Uterus (tissue), 4 donors: Measurements from ENCODE around the gene CEP350. TPM values are rescaled to one million over a fixed set of nuclear protein-coding genes. Genes with fewer than 3 reads are reported as not detected.

Experiments
- DNase-seq, 2 donors: peaks; one replicate each; pipeline ENCODE4 v3.0.0-alpha.2; 2019 to 2020
- H3K27ac ChIP-seq, 2 donors: fragments of 200-600 bp; sonication (generic); 1 replicate in 1 of 2; 2 replicates in 1 of 2; pipeline ENCODE4 v1.5.1; 2016 to 2018
- H3K27me3 ChIP-seq, 2 donors: fragments of 200-600 bp; sonication (generic); one replicate each; pipeline ENCODE4 v1.5.1; 2018 to 2019; ENCODE audit warnings: control low read depth in 1 of 2
- H3K36me3 ChIP-seq, 2 donors: fragments of 200-600 bp; sonication (generic); one replicate each; pipeline ENCODE4 v1.5.1; 2019; ENCODE audit warnings: control low read depth in 1 of 2
- H3K4me1 ChIP-seq, 2 donors: fragments of 200-600 bp; sonication (generic); one replicate each; pipeline ENCODE4 v1.5.1; 2018 to 2019; ENCODE audit warnings: control low read depth in 1 of 2
- H3K4me3 ChIP-seq, 2 donors: fragments of 200-600 bp; sonication (generic); 1 replicate in 1 of 2; 2 replicates in 1 of 2; pipeline ENCODE4 v1.5.1; 2018 to 2019; ENCODE audit warnings: mild to moderate bottlenecking in 1 of 2
- H3K9me3 ChIP-seq, 2 donors: fragments of 200-600 bp; sonication (generic); one replicate each; pipeline ENCODE4 v1.5.1; 2019; ENCODE audit warnings: control low read depth in 1 of 2
- POLR2A ChIP-seq, 2 donors: fragments of 450-650 bp; IDR thresholded peaks; one replicate each; pipeline ENCODE4 v1.6.1; 2016; ENCODE audit warnings: antibody characterized with exemption in 2 of 2, mild to moderate bottlenecking in 1 of 2, moderate library complexity in 1 of 2
- intact Hi-C: fragments of 100-400 bp; cut with DNase I; formaldehyde crosslinking; loops from one replicate; pipeline ENCODE4 v1.15.1; 2023; ENCODE audit warnings: low total_unique reads
- total RNA-seq, 4 donors: library from RNA; depleted of rRNA in 3 of 4; stranded (reverse); fragments of >200 nt in 3 of 4; gene quantifications; one replicate each; pipeline versions ENCODE4 v1.1.0 to v1.2.4, GENCODE V29; 2014 to 2023
- TF ChIP-seq, protein P1 (sequence below), 4 experiments: fragments of 200-600 bp in 2 of 4; fragments of 450-650 bp in 2 of 4; sonication (generic) in 2 of 4; IDR thresholded peaks; one replicate each; pipeline ENCODE4 v1.5.1; 2016 to 2019; ENCODE audit warnings: antibody characterized with exemption in 4 of 4, mild to moderate bottlenecking in 2 of 4, moderate library complexity in 1 of 4
- donor health status: DM: yes; HTN: yes; CAD: no.

The CEP350 gene
- total RNA-seq, 4 donors from 2014 or later, result 28.5 to 97.3 (median 82.7) TPM

DNA sequence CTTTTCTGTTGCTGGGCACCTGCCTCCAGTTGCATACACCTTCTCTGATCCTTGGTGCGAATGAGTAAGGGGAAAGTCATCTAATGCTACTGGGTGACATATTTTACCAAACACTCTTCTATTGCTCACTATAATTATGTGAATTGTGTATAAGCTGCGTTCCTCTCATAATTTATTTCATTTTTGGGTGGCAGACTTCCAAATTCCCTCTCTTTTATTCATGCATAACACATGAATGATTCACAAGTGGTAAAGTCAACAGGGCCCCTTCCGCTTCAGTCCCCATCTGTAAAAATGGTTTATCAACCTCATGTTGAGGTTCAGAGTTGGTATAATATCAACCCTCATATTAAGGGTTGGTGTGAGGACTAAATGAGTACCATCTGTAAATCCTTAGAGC lies 196.9 kb downstream of the CEP350 start:
- Histone ChIP-seq H3K9me3 (no peaks in the 10 kb centered on the region), H3K4me1 (no peaks in the 10 kb centered on the region), H3K27ac (no peak overlapping the region), H3K4me3 (no peak overlapping the region), H3K27me3 (no peaks in the 10 kb centered on the region), H3K36me3 (no peaks in the 10 kb centered on the region)
- intact Hi-C loops, result no loop called here
- TF ChIP-seq POLR2A (IDR thresholded peaks at IDR 0.05), result no peak
- TF ChIP-seq, protein P1, sequence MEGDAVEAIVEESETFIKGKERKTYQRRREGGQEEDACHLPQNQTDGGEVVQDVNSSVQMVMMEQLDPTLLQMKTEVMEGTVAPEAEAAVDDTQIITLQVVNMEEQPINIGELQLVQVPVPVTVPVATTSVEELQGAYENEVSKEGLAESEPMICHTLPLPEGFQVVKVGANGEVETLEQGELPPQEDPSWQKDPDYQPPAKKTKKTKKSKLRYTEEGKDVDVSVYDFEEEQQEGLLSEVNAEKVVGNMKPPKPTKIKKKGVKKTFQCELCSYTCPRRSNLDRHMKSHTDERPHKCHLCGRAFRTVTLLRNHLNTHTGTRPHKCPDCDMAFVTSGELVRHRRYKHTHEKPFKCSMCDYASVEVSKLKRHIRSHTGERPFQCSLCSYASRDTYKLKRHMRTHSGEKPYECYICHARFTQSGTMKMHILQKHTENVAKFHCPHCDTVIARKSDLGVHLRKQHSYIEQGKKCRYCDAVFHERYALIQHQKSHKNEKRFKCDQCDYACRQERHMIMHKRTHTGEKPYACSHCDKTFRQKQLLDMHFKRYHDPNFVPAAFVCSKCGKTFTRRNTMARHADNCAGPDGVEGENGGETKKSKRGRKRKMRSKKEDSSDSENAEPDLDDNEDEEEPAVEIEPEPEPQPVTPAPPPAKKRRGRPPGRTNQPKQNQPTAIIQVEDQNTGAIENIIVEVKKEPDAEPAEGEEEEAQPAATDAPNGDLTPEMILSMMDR (IDR thresholded peaks at IDR 0.05), result no peak
- no peak for DNase-seq

- H3K9me3 ChIP-seq, result no peaks in the 10 kb centered on the region
- no peaks in the 10 kb centered on the region for H3K27me3 ChIP-seq
- no peaks in the 10 kb centered on the region for H3K4me1 ChIP-seq
- no peak overlapping the region for H3K27ac ChIP-seq
- TF ChIP-seq, protein P1 (IDR thresholded peaks at IDR 0.05), result no peak
- no peak for TF ChIP-seq POLR2A (IDR thresholded peaks at IDR 0.05)
- intact Hi-C loops, result no loop called here
- DNase-seq, result no peak
- no peak overlapping the region for H3K4me3 ChIP-seq
- H3K36me3 ChIP-seq, result no peaks in the 10 kb centered on the region
These were observed 198.0 kb downstream of the CEP350 start for GRCh38 chr1:180152588-180152987.

DNA sequence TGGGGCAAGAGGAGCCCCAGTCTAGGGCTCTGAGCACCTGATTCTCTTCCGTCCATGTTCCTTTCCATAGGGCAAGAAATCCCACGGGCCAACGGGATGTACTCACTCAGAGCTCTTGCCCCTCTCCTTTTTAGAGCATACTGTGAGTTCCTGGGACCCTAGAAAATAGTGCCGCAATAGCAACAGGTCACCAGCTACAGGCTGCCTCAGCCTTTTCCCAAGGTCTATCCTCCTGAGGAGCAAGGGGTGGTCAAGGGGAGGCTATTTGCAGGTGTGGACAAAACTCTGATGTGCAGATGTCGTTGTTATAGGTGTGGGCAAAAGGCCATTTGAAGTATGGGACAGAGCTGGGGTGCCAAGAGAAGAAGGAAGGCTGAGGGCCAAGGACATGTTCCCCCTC lies 198.4 kb downstream of the CEP350 start:
- Histone ChIP-seq H3K36me3 (no peaks in the 10 kb centered on the region), H3K27ac (no peak overlapping the region), H3K27me3 (no peaks in the 10 kb centered on the region), H3K4me3 (no peak overlapping the region), H3K4me1 (no peaks in the 10 kb centered on the region), H3K9me3 (no peaks in the 10 kb centered on the region)
- intact Hi-C loops, result no loop called here
- TF ChIP-seq, protein P1 (IDR thresholded peaks at IDR 0.05), result no peak
- TF ChIP-seq POLR2A (IDR thresholded peaks at IDR 0.05), result no peak
- no peak for DNase-seq

- Histone ChIP-seq H3K27ac (peak overlapping the region; percentile 94 to 97), H3K4me3 (peak overlapping the region; percentile 80 to 85), H3K9me3 (no peaks in the 10 kb centered on the region), H3K36me3 (no peaks in the 10 kb centered on the region), H3K27me3 (no peaks in the 10 kb centered on the region), H3K4me1 (no peaks in the 10 kb centered on the region)
- intact Hi-C loops, result no loop called here
- TF ChIP-seq, protein P1 (IDR thresholded peaks at IDR 0.05), result no peak
- TF ChIP-seq POLR2A (IDR thresholded peaks at IDR 0.05), result no peak
- no peak for DNase-seq
These were observed 199.4 kb downstream of the CEP350 start for GRCh38 chr1:180154003-180154324.

DNA sequence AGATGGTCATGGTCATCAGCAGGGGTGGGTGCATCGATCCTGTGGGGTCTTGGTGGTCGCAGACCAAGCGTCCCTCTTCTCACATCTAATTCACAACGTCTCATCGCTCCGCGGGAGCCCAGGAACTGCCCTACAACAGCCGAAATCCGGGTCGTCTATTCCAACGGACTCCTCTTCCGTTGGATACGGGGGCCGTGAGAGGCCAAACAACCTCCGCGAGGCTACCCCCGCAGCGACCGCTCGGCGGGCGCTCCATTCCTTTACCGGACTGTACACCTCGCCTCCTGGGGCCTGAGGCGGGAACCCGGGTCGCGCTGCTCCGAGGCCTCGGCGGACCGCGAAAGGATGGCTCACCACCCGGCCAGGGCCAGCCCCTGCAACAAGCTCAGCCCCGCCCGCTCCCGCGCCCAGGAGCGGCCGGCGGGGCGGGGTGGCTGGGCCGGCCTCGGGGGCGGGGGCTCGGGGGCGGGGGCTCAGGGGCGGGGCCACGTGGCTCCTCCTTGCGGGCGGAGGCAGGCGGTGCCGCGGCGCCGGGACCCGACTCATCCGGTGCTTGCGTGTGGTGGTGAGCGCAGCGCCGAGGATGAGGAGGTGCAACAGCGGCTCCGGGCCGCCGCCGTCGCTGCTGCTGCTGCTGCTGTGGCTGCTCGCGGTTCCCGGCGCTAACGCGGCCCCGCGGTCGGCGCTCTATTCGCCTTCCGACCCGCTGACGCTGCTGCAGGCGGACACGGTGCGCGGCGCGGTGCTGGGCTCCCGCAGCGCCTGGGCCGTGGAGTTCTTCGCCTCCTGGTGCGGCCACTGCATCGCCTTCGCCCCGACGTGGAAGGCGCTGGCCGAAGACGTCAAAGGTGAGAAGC lies 199.9 kb downstream of the CEP350 start, which contains the start of gene QSOX1:
TSS of gene QSOX1 (plus strand) at position 545 of the 857 bp plus-strand sequence. CDS start at position 584, 39 bp downstream.
- H3K27ac ChIP-seq, result peak within 1 kb of the TSS; percentile 94 to 97
- intact Hi-C loops, result no loop called here

More for the DNA sequence above, 199.9 kb downstream of the CEP350 start, which contains the start of gene QSOX1:
- DNase-seq, result peak; percentile 87 to 89
- TF ChIP-seq POLR2A (IDR thresholded peaks at IDR 0.05), result peak; percentile 76 to 90
- TF ChIP-seq, protein P1 (IDR thresholded peaks at IDR 0.05), result peak in 3 of 4 experiments; percentile 35 to 42 (median 41)
- no peaks in the 10 kb centered on the region for H3K4me1 ChIP-seq
- no peaks in the 10 kb centered on the region for H3K27me3 ChIP-seq
- H3K9me3 ChIP-seq, result no peaks in the 10 kb centered on the region
- H3K4me3 ChIP-seq, result peak within 1 kb of the TSS; percentile 80 to 85
- no peaks in the 10 kb centered on the region for H3K36me3 ChIP-seq
